ENCODE measurements around the gene CTDSPL2. TPM values are rescaled to one million over a fixed set of nuclear protein-coding genes. Genes with fewer than 3 reads are reported as not detected.
"Not testable (repeated sequence)": the region's sequence is repeated elsewhere in the genome, so short reads cannot be mapped to it uniquely, and the experiment has no call there.

The CTDSPL2 gene
- total RNA-seq, 4 donors from 2014 or later, result 35.2 to 52.2 (median 44.4) TPM

DNA sequence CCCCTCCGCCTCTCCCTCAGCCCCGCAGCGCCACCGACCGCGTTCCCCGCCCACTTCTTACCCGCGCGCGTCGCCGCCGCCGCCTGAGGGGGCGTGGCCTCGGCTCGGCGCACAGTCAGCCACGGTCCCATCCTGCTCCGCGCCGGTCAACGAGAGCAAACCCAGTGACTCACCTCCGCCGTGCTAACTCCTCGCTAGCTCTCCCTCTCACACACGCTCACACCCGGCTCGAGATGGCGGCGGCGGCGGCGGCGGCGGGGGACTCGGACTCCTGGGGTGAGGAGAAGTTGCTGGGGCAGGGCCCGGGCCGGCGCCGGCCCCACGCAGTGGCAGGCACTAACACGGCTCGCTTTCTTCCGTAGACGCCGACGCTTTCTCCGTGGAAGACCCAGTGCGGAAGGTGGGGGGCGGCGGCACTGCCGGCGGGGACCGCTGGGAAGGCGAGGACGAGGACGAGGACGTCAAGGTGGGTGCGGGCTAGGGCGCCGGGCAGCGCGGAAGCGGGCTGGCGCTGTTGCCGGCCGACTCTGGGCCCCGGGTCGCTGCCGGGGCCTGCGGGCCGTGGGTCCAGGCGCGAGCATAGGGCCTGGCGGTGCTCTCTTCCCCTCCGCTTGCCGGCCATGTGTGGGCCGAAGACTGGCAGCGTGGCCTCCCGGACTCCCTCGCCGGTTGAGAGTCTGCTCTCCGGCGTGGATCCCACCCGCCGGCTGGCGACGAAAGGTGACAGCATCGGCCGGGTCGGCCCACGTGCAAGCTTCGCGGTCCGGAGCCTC lies 109.7 kb downstream of the CTDSPL2 start, which contains the start of gene EIF3J:
TSS of gene EIF3J (plus strand) at position 186 of the 773 bp plus-strand sequence. CDS start at position 234, 48 bp downstream.
- Histone ChIP-seq H3K4me3 (peak within 1 kb of the TSS; percentile 79 to 88 (median 84)), H3K4me1 (peaks cover 0 to 51% (median 24%) of the 10 kb centered on the region in 4 donors), H3K9me3 (no peaks in the 10 kb centered on the region), H3K27me3 (no peaks in the 10 kb centered on the region), H3K36me3 (peaks cover 0 to 26% (median 0%) of the 10 kb centered on the region in 3 donors), H3K27ac (peak within 1 kb of the TSS; percentile 92 to 98 (median 97))
- TF ChIP-seq EP300 (IDR thresholded peaks at IDR 0.05), result peak in 1 of 2 donors; percentile 88
- TF ChIP-seq, protein P1, sequence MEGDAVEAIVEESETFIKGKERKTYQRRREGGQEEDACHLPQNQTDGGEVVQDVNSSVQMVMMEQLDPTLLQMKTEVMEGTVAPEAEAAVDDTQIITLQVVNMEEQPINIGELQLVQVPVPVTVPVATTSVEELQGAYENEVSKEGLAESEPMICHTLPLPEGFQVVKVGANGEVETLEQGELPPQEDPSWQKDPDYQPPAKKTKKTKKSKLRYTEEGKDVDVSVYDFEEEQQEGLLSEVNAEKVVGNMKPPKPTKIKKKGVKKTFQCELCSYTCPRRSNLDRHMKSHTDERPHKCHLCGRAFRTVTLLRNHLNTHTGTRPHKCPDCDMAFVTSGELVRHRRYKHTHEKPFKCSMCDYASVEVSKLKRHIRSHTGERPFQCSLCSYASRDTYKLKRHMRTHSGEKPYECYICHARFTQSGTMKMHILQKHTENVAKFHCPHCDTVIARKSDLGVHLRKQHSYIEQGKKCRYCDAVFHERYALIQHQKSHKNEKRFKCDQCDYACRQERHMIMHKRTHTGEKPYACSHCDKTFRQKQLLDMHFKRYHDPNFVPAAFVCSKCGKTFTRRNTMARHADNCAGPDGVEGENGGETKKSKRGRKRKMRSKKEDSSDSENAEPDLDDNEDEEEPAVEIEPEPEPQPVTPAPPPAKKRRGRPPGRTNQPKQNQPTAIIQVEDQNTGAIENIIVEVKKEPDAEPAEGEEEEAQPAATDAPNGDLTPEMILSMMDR (IDR thresholded peaks at IDR 0.05), result no peak
- peak; percentile 63 to 79 for TF ChIP-seq POLR2A (IDR thresholded peaks at IDR 0.05)
- 1% methylated on average over 29 to 62 of the region's 97 CpGs for WGBS, 2 donors
- peak; percentile 88 for DNase-seq (ENCODE audit: low spot score in 2 of 2)

DNA sequence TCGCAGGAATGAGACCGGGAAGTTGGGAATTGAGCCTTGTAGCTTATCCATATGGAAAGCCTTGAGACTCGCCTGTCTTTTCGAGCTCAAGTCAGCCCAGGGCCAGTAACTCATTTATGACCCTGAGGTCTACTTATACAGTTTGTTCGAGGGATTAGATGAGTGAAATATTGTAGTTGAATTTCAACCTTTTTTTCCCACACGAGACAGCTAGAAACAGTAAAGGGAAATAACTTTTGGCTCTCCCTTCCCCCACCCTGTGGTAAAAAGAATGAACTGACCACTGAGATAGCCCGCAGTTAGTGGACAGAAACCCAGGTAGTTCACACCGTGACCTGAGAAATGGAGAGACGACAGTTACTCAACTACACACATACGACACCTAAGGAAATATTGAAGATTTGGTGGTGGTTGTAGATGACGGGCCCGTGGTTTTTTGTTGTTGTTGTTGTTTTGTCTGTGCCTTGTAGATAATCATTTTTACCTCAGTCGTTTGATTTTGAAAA lies 110.4 kb downstream of the CTDSPL2 start:
- peaks cover 0 to 57% (median 30%) of the 10 kb centered on the region in 4 donors for H3K4me1 ChIP-seq
- H3K36me3 ChIP-seq, result peaks cover 0 to 19% (median 0%) of the 10 kb centered on the region in 3 donors
- H3K4me3 ChIP-seq, result peak overlapping the region; percentile 79 to 88 (median 84)
- H3K27me3 ChIP-seq, result no peaks in the 10 kb centered on the region
- peak in 1 of 2 donors; percentile 9 for DNase-seq (ENCODE audit: low spot score in 2 of 2)
- H3K9me3 ChIP-seq, result no peaks in the 10 kb centered on the region
- H3K27ac ChIP-seq, result peak overlapping the region; percentile 92 to 98 (median 97)
- no peak for TF ChIP-seq EP300 (IDR thresholded peaks at IDR 0.05)
- no peak for TF ChIP-seq POLR2A (IDR thresholded peaks at IDR 0.05)
- TF ChIP-seq, protein P1 (IDR thresholded peaks at IDR 0.05), result no peak
- 11 to 13% methylated on average over 13 of the region's 13 CpGs for WGBS, 2 donors

DNA sequence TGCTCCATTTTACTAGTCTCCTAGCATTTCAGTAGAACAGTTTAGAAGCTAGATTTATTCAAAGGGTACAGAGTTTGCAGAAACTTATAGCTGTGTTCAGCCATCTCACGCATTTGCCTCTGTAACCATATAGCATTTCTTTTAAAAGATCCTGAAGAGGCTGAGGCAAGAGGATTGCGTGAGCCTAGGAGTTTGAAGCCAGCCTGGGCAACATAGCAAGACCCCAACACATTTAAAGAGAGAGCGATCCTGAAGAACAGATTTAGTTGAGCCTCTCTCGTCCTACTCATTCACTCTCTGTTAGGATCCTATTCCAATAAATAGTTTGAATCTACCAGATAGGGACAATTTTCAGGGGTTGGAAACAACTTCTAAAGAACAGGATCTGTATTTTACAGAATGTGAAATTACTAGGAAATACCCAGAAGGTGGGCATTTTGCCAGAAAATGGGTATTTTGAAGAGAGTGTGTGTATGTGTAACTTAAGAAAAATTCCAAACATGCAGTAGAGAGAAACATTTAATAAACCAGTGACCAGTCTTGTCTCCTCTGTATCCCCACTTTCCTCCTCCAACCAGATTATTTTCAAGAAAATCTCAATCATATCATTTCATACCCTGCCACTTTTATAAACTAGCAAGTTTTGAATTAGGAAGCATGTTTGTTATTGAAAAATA lies 114.0 kb downstream of the CTDSPL2 start:
- TF ChIP-seq EP300 (IDR thresholded peaks at IDR 0.05) (no peak), POLR2A (IDR thresholded peaks at IDR 0.05) (no peak)
- TF ChIP-seq, protein P1 (IDR thresholded peaks at IDR 0.05), result no peak
- H3K36me3 ChIP-seq, result peaks cover 0 to 7% (median 0%) of the 10 kb centered on the region in 3 donors
- no peaks in the 10 kb centered on the region for H3K9me3 ChIP-seq
- no peaks in the 10 kb centered on the region for H3K27me3 ChIP-seq
- DNase-seq (ENCODE audit: low spot score in 2 of 2), result no peak
- WGBS, 2 donors, result 89 to 90% methylated on average over 4 of the region's 4 CpGs
- H3K4me3 ChIP-seq, result no peak overlapping the region
- H3K27ac ChIP-seq, result no peak overlapping the region
- H3K4me1 ChIP-seq, result peaks cover 0 to 67% (median 34%) of the 10 kb centered on the region in 4 donors

DNA sequence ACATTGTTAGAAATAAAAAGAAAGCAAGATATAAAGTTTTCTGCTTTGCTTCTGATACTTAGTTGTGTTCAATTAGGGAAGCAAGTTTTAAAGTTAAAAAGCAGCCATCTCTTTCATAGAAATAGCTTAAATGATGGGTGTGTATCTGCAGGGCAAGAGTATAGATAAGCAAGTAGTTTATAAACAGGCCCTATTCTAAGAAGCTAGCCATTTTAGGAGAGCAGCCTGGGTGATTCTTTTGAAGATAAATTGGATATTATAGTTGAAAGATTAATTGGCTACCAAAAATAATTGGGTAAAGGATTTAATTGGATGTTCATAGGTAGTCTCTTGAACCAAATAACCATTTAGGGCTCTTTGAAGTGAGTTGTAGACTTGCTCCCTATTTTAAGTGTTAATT lies 115.2 kb downstream of the CTDSPL2 start:
- Histone ChIP-seq H3K9me3 (no peaks in the 10 kb centered on the region), H3K36me3 (peaks cover 0 to 7% (median 0%) of the 10 kb centered on the region in 3 donors), H3K4me3 (no peak overlapping the region), H3K27me3 (no peaks in the 10 kb centered on the region), H3K4me1 (peaks cover 0 to 72% (median 34%) of the 10 kb centered on the region in 4 donors), H3K27ac (peak overlapping the region in 1 of 4 donors; percentile 33)
- no peak for DNase-seq (ENCODE audit: low spot score in 2 of 2)
- TF ChIP-seq POLR2A (IDR thresholded peaks at IDR 0.05), result no peak
- TF ChIP-seq, protein P1 (IDR thresholded peaks at IDR 0.05), result no peak
- no peak for TF ChIP-seq EP300 (IDR thresholded peaks at IDR 0.05)

DNA sequence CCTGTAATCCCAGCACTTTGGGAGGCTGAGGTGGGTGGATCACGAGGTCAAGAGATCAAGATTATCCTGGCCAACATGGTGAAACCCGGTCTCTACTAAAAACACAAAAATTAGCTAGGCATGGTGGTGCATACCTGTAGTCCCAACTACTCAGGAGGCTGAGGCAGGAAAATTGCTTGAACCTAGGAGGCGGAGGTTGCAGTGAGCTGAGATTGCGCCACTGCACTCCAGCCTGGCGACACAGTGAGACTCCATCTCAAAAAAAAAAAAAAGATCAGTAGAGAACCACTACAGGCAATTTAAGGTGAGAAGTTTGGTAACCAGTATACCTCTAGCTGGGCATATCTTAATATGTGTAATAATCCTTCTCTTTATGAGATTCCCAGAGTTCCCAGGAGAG lies 117.3 kb downstream of the CTDSPL2 start:
- WGBS, 2 donors, result 86 to 93% methylated on average over 5 of the region's 5 CpGs
- not testable (repeated sequence) for H3K27ac ChIP-seq; H3K27me3 ChIP-seq; H3K4me3 ChIP-seq; DNase-seq (ENCODE audit: low spot score in 2 of 2); H3K9me3 ChIP-seq
- H3K4me1 ChIP-seq, result peaks cover 0 to 55% (median 21%) of the 10 kb centered on the region in 4 donors
- H3K36me3 ChIP-seq, result peaks cover 0 to 16% (median 0%) of the 10 kb centered on the region in 3 donors

Data from tibial nerve (tissue), 4 donors.